Coronary artery (tissue), 2 donors: Measurements from ENCODE around the gene SPTLC1.
"Not testable (repeated sequence)": the region's sequence is repeated elsewhere in the genome, so short reads cannot be mapped to it uniquely, and the experiment has no call there.

Experiments
- DNase-seq: peaks from one replicate; pipeline ENCODE4 v3.0.0-alpha.2; 2017; ENCODE audit warnings: low spot score
- H3K27ac ChIP-seq, 2 donors: fragments of 200-600 bp; sonication (generic); one replicate each; pipeline ENCODE4 v1.5.1; 2016 to 2019
- H3K4me3 ChIP-seq: fragments of 200-600 bp; sonication (generic); 2 replicates; pipeline ENCODE4 v1.5.1; 2016; ENCODE audit warnings: mild to moderate bottlenecking, moderate library complexity
- CTCF ChIP-seq: fragments of 200-600 bp; sonication (generic); IDR thresholded peaks from one replicate; pipeline ENCODE4 v1.5.1; 2019; ENCODE audit warnings: antibody characterized with exemption

The SPTLC1 gene

DNA sequence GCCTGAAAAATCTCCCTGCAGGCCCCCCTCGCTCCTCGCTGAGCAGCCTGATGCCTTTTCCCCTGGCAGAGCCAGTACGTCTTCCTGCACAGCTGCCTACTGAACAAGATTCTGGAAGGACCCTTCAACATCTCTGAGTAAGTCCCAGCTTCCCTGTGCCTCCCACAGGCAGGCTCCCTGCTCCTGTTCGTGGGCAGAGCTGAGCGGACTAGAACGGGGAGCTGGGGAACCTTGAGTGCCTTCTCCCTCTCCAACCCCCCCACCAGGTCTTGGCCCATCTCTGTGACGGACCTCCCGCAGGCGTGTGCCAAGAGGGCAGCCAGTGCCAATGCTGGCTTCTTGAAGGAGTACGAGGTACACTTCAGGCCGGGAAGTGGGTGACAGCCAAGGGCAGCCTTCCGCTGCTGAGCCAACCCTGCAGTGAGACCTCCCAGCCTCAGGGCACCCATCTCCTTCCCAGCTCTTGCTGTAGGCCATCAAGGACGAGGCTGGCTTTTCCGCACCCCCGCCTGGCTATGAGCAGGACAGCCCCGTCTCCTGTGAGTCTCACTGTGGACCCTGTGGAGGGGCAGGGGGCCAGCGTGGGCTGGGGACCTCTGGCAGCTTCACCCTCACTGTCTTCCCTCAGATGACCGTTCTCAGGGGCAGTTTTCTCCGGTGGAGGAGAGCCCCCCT lies 21.1 kb upstream of the SPTLC1 start:
- no peak for TF ChIP-seq CTCF
- Histone ChIP-seq H3K4me3 (no peak overlapping the region), H3K27ac (no peak overlapping the region)
- DNase-seq, result no peak

GRCh38 chr9:92135576-92135975 lies 20.4 kb upstream of the SPTLC1 start:
- no peak overlapping the region for H3K4me3 ChIP-seq
- TF ChIP-seq CTCF, result no peak
- H3K27ac ChIP-seq, result no peak overlapping the region
- no peak for DNase-seq

DNA sequence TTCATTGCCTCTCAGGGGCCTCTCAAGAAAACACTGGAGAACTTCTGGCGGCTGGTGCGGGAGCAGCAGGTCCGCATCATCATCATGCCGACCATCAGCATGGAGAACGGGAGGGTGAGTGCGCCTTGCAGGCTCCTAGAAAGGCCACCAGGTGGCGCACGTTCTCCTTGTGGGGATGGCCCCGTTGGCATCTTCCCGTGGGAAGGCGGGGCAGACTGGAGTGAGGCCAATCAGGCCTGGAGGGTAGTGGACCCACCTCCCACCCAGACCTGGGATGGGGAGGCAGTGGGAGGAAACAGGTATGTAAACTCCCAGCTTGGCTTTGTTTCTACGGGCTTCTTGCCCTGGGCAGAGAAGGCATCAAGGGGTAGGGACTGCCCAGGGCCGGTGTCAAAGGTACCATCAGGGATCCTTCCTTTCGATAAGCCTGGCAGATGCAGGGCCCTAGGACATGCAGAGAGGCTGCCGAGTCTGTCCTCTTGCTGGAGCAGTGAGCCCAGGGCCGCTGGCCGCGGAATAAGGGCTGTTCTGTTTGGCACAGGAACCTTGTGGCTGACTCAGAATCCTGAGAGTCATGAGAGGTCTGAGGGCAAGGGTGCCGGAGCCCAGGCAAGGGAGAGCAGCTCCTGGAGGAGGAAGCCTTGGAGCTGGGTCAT lies 18.9 kb upstream of the SPTLC1 start:
- peak overlapping the region; percentile 65 for H3K4me3 ChIP-seq
- H3K27ac ChIP-seq, result peak overlapping the region; percentile 32 to 54
- DNase-seq, result no peak
- peak; percentile 89 for TF ChIP-seq CTCF

GRCh38 chr9:92132913-92133312 lies 17.7 kb upstream of the SPTLC1 start:
- not testable (repeated sequence) for H3K27ac ChIP-seq, DNase-seq, H3K4me3 ChIP-seq

DNA sequence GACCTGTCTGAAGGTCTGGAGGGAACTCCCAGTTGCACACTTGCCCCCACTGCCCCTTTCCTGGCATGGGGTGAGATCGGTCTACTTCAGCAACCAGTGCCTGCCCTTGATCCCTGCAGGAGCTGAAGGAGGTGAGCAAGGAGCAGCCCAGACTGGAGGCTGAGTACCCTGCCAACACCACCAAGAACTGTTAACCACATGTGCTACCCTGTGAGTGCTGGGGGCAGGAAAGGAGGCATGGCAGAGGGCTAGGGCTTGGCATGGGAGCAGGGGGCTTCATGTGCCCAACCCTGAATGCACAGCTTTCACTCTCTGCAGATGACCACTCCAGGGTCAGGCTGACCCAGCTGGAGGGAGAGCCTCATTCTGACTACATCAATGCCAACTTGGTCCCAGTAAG lies 17.3 kb upstream of the SPTLC1 start:
- no peak for TF ChIP-seq CTCF
- Histone ChIP-seq H3K27ac (no peak overlapping the region), H3K4me3 (no peak overlapping the region)
- DNase-seq, result no peak

DNA sequence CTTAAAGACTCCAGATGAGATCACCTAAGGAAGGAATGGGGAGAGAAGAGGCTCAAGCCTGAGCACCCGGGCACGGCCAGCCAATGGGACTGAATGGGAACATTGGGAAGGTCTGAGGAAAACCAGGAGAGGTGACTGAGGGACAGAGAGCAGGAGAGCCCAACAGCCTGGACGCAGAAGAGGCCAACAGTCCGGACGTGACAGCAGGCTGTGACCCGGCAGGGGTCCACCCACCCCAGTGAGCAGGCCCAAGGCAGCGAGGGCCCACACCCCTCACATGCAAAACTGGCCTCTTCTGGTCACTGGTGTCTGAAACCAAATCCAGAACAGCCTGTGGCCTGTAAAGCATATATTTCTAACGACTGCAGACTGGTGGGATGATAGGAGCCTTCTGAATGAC lies 7.6 kb upstream of the SPTLC1 start:
- TF ChIP-seq CTCF, result no peak
- H3K4me3 ChIP-seq, result no peak overlapping the region
- no peak overlapping the region for H3K27ac ChIP-seq
- DNase-seq, result no peak

- no peak for DNase-seq
- Histone ChIP-seq H3K4me3 (no peak overlapping the region), H3K27ac (no peak overlapping the region)
- TF ChIP-seq CTCF, result no peak
Measured at GRCh38 chr9:92122061-92122460, 6.8 kb upstream of the SPTLC1 start.
